H9 (cell line): ENCODE results near the gene SPRED3. TPM values are rescaled to one million over a fixed set of nuclear protein-coding genes. Genes with fewer than 3 reads are reported as not detected.

Source experiments
- DNase-seq: peaks from one replicate; pipeline ENCODE4 v3.0.0-alpha.2; 2017
- H2AFZ ChIP-seq: one replicate; pipeline ENCODE4 v1.6.1; 2013; ENCODE audit warnings: mild to moderate bottlenecking, low read length, control low read depth, moderate library complexity
- H2AK5ac ChIP-seq: 2 replicates; pipeline ENCODE4 v1.6.1; 2013; ENCODE audit warnings: low read length, control low read depth, mixed read lengths; ENCODE audit not compliant: insufficient read length
- H2BK120ac ChIP-seq: one replicate; pipeline ENCODE4 v1.6.1; 2013; ENCODE audit warnings: low read depth, mild to moderate bottlenecking, low read length, control low read depth, inconsistent platforms; ENCODE audit not compliant: poor library complexity, severe bottlenecking
- H2BK12ac ChIP-seq: 2 replicates; pipeline ENCODE4 v1.6.1; 2013; ENCODE audit warnings: low read length, control low read depth, mixed read lengths, low read depth; ENCODE audit not compliant: insufficient read length
- H2BK15ac ChIP-seq: 2 replicates; pipeline ENCODE4 v1.6.1; 2013; ENCODE audit warnings: low read depth, low read length, control low read depth
- H2BK20ac ChIP-seq: one replicate; pipeline ENCODE4 v1.6.1; 2013; ENCODE audit warnings: low read depth, mild to moderate bottlenecking, low read length, control low read depth, inconsistent platforms; ENCODE audit not compliant: poor library complexity, severe bottlenecking
- H2BK5ac ChIP-seq: 2 replicates; pipeline ENCODE4 v1.6.1; 2013; ENCODE audit warnings: low read length, control low read depth, mixed read lengths; ENCODE audit not compliant: insufficient read length
- H3K14ac ChIP-seq: 2 replicates; pipeline ENCODE4 v1.6.1; 2013; ENCODE audit warnings: low read length, control low read depth; ENCODE audit not compliant: insufficient read depth
- H3K18ac ChIP-seq: 2 replicates; pipeline ENCODE4 v1.6.1; 2013; ENCODE audit warnings: low read depth, mild to moderate bottlenecking, mixed read lengths, low read length, control low read depth; ENCODE audit not compliant: insufficient read length
- H3K23ac ChIP-seq: 2 replicates; pipeline ENCODE4 v1.6.1; 2013; ENCODE audit warnings: low read length, control low read depth, mixed read lengths, low read depth; ENCODE audit not compliant: insufficient read length
- H3K23me2 ChIP-seq: 2 replicates; pipeline ENCODE4 v1.6.1; 2013; ENCODE audit warnings: low read depth, mild to moderate bottlenecking, mixed read lengths, low read length, control low read depth; ENCODE audit not compliant: insufficient read length, poor library complexity, severe bottlenecking
- H3K27ac ChIP-seq: 2 replicates; pipeline ENCODE4 v1.5.1; 2013; ENCODE audit warnings: low read length, control low read depth, mixed read lengths, low read depth; ENCODE audit not compliant: insufficient read length
- H3K27me3 ChIP-seq: 2 replicates; pipeline ENCODE4 v1.6.1; 2013; ENCODE audit warnings: low read length, control low read depth, inconsistent platforms; ENCODE audit not compliant: insufficient read depth
- H3K4ac ChIP-seq: 2 replicates; pipeline ENCODE4 v1.6.1; 2013; ENCODE audit warnings: low read depth, mild to moderate bottlenecking, control low read depth, inconsistent platforms, low read length, moderate library complexity
- H3K4me1 ChIP-seq: 2 replicates; pipeline ENCODE4 v1.6.1; 2013; ENCODE audit warnings: low read length, control low read depth, inconsistent platforms; ENCODE audit not compliant: insufficient read depth
- H3K4me2 ChIP-seq: 2 replicates; pipeline ENCODE4 v1.6.1; 2013; ENCODE audit warnings: low read length, control low read depth, mixed read lengths; ENCODE audit not compliant: insufficient read length, insufficient read depth
- H3K56ac ChIP-seq: 2 replicates; pipeline ENCODE4 v1.6.1; 2013; ENCODE audit warnings: low read depth, mild to moderate bottlenecking, mixed read lengths, low read length, control low read depth; ENCODE audit not compliant: insufficient read length
- H3K79me1 ChIP-seq: 2 replicates; pipeline ENCODE4 v1.6.1; 2013; ENCODE audit warnings: low read depth, mild to moderate bottlenecking, moderate library complexity, low read length, control low read depth, inconsistent platforms; ENCODE audit not compliant: insufficient read depth, poor library complexity, severe bottlenecking
- H3K79me2 ChIP-seq: 2 replicates; pipeline ENCODE4 v1.6.1; 2013; ENCODE audit warnings: low read length, control low read depth, inconsistent platforms; ENCODE audit not compliant: insufficient read depth
- H3K9ac ChIP-seq: 2 replicates; pipeline ENCODE4 v1.6.1; 2013; ENCODE audit warnings: low read length, control low read depth, mixed read lengths; ENCODE audit not compliant: insufficient read length; ENCODE audit errors: extremely low read depth
- H3K9me3 ChIP-seq: one replicate; pipeline ENCODE4 v1.6.1; 2013; ENCODE audit warnings: low read depth, low read length, inconsistent platforms; ENCODE audit not compliant: control insufficient read depth
- H3T11ph ChIP-seq: one replicate; pipeline ENCODE4 v1.6.1; 2013; ENCODE audit warnings: mild to moderate bottlenecking, low read length, control low read depth, inconsistent platforms
- H4K20me1 ChIP-seq: one replicate; pipeline ENCODE4 v1.6.1; 2013; ENCODE audit not compliant: control insufficient read depth, insufficient read length, insufficient read depth
- H4K5ac ChIP-seq: 2 replicates; pipeline ENCODE4 v1.6.1; 2013; ENCODE audit warnings: low read depth, mild to moderate bottlenecking, mixed read lengths, low read length, control low read depth; ENCODE audit not compliant: insufficient read length
- H4K8ac ChIP-seq: replicated peaks from 2 replicates; pipeline ENCODE4 v1.6.1; 2013; ENCODE audit warnings: low read length, control low read depth, mixed read lengths, low read depth; ENCODE audit not compliant: insufficient read length
- H4K91ac ChIP-seq: 2 replicates; pipeline ENCODE4 v1.6.1; 2013; ENCODE audit warnings: low read depth, mild to moderate bottlenecking, moderate library complexity, mixed read lengths, low read length, control low read depth; ENCODE audit not compliant: insufficient read length
- H3K27ac Mint-ChIP-seq, 3 experiments: 2 replicates in 2 of 3; 3 replicates in 1 of 3; pipeline ENCODE4 v1.8.0; 2020 to 2021; ENCODE audit warnings: mixed read lengths in 3 of 3, mild to moderate bottlenecking in 1 of 3, moderate library complexity in 1 of 3
- H3K27me3 Mint-ChIP-seq: 2 replicates; pipeline ENCODE4 v1.8.0; 2021; ENCODE audit warnings: low read depth, mild to moderate bottlenecking, moderate library complexity, mixed read lengths
- H3K36me3 Mint-ChIP-seq, 3 experiments: 2 replicates in 2 of 3; 3 replicates in 1 of 3; pipeline ENCODE4 v1.8.0; 2020 to 2021; ENCODE audit warnings: low read depth in 3 of 3, mixed read lengths in 3 of 3; ENCODE audit not compliant: insufficient read depth in 1 of 3
- H3K4me1 Mint-ChIP-seq, 2 experiments: 2 replicates each; pipeline ENCODE4 v1.8.0; 2020; ENCODE audit warnings: mixed read lengths in 2 of 2
- H3K4me3 Mint-ChIP-seq, 2 experiments: 2 replicates in 1 of 2; 3 replicates in 1 of 2; pipeline ENCODE4 v1.8.0; 2020 to 2021; ENCODE audit warnings: mild to moderate bottlenecking in 2 of 2, mixed read lengths in 2 of 2, moderate library complexity in 1 of 2
- H3K9me3 Mint-ChIP-seq, 2 experiments: 2 replicates in 1 of 2; 3 replicates in 1 of 2; pipeline ENCODE4 v1.8.0; 2020; ENCODE audit warnings: mild to moderate bottlenecking in 2 of 2, mixed read lengths in 2 of 2, moderate library complexity in 1 of 2
- CTCF ChIP-seq: fragments of 200-600 bp; sonication (generic); conservative IDR thresholded peaks from 3 replicates; pipeline ENCODE4 v1.8.0; 2021; ENCODE audit warnings: antibody characterized with exemption, mild to moderate bottlenecking
- WGBS: extraction: QIAGEN DNeasy Blood & Tissue Kit; methylation state at CpG from one replicate; pipeline ENCODE4 v1.1.7; 2013; ENCODE audit warnings: missing lambda C conversion rate, low lambda C conversion rate, mixed read lengths; ENCODE audit not compliant: insufficient read length; ENCODE audit errors: extremely low coverage; 5-methylcytosine and 5-hydroxymethylcytosine counted together
- total RNA-seq: library from RNA; stranded (reverse); gene quantifications from 2 replicates; pipeline ENCODE4 v1.2.1, GENCODE V29; 2021

Gene SPRED3
- total RNA-seq, 1 experiment from 2014 or later: 16.4 TPM

GRCh38 chr19:38375748-38376147 lies 12.7 kb upstream of the SPRED3 start:
- H3K4me1 Mint-ChIP-seq: peaks cover 14 to 18% of the 10 kb centered on the region in 2 experiments
- no peak overlapping the region for H3K27ac ChIP-seq
- H3K56ac ChIP-seq: no peak overlapping the region

More at GRCh38 chr19:38375748-38376147, 12.7 kb upstream of the SPRED3 start:
- H3K9me3 Mint-ChIP-seq: no peaks in the 10 kb centered on the region
- Histone ChIP-seq H3K14ac (no peak overlapping the region), H4K20me1 (peaks cover 3% of the 10 kb centered on the region), H3K4me1 (no peaks in the 10 kb centered on the region), H2BK12ac (no peak overlapping the region), H4K8ac (no peak overlapping the region), H4K91ac (no peak overlapping the region), H2BK15ac (no peak overlapping the region), H2BK5ac (no peak overlapping the region), H2AK5ac (no peak overlapping the region), H3K18ac (no peak overlapping the region), H3K27me3 (no peaks in the 10 kb centered on the region), H3K9me3 (no peaks in the 10 kb centered on the region), H3K79me1 (peaks cover 12% of the 10 kb centered on the region), H3K9ac (peak overlapping the region; percentile 96), H2BK20ac (no peak overlapping the region), H3K23me2 (peaks cover 12% of the 10 kb centered on the region), H3K23ac (no peak overlapping the region), H2BK120ac (no peak overlapping the region), H3K4ac (no peak overlapping the region), H3K4me2 (peak overlapping the region; percentile 92), H3T11ph (no peak overlapping the region), H3K79me2 (peaks cover 16% of the 10 kb centered on the region; the same call in 1 of the 2 replicates), H4K5ac (no peak overlapping the region), H2AFZ (no peak overlapping the region)
- peak overlapping the region; percentile 99 for H3K4me3 Mint-ChIP-seq
- peaks cover 19% of the 10 kb centered on the region for H3K27me3 Mint-ChIP-seq
- DNase-seq: no peak
- TF ChIP-seq CTCF: no peak
- H3K36me3 Mint-ChIP-seq: peaks cover 16 to 33% (median 24%) of the 10 kb centered on the region in 3 experiments; a peak in 6 of 7 replicates
- H3K27ac Mint-ChIP-seq: no peak overlapping the region
- WGBS: no CpG with 5 or more reads among the region's 5 CpGs
